Suprapubic skin (tissue), 4 donors: ENCODE measurements around the gene CDH16. TPM values are rescaled to one million over a fixed set of nuclear protein-coding genes. Genes with fewer than 3 reads are reported as not detected.

ENCODE experiments used
- DNase-seq, 2 donors: peaks; one replicate each; pipeline ENCODE4 v3.0.0-alpha.2; 2019; ENCODE audit warnings: low spot score in 2 of 2
- H3K27ac ChIP-seq: fragments of 200-600 bp; sonication (generic); one replicate; pipeline ENCODE4 v1.5.1; 2019
- H3K27me3 ChIP-seq: fragments of 200-600 bp; sonication (generic); one replicate; pipeline ENCODE4 v1.5.1; 2019
- H3K36me3 ChIP-seq: fragments of 200-600 bp; sonication (generic); one replicate; pipeline ENCODE4 v1.5.1; 2019
- H3K4me1 ChIP-seq: fragments of 200-600 bp; sonication (generic); one replicate; pipeline ENCODE4 v1.5.1; 2019
- H3K4me3 ChIP-seq: fragments of 200-600 bp; sonication (generic); one replicate; pipeline ENCODE4 v1.5.1; 2019; ENCODE audit warnings: mild to moderate bottlenecking
- H3K9me3 ChIP-seq: fragments of 200-600 bp; sonication (generic); one replicate; pipeline ENCODE4 v1.5.1; 2019
- CTCF ChIP-seq, 2 donors: fragments of 200-600 bp in 1 of 2; fragments of 450-650 bp in 1 of 2; sonication (generic) in 1 of 2; IDR thresholded peaks; one replicate each; pipeline ENCODE4 v1.5.1; 2016 to 2019; ENCODE audit warnings: antibody characterized with exemption in 2 of 2, mild to moderate bottlenecking in 1 of 2, moderate library complexity in 1 of 2
- EP300 ChIP-seq: sonication (generic); formaldehyde crosslinking; IDR thresholded peaks from one replicate; pipeline ENCODE4 v1.6.1; 2017; ENCODE audit warnings: antibody characterized with exemption
- POLR2A ChIP-seq, 2 donors: fragments of 450-650 bp; IDR thresholded peaks; one replicate each; pipeline ENCODE4 v1.6.1; 2017; ENCODE audit warnings: antibody characterized with exemption in 2 of 2, mild to moderate bottlenecking in 2 of 2, moderate library complexity in 2 of 2
- POLR2AphosphoS5 ChIP-seq, 3 donors: sonication (generic); formaldehyde crosslinking; IDR thresholded peaks; one replicate each; pipeline ENCODE4 v1.6.1; 2017; ENCODE audit warnings: antibody characterized with exemption in 3 of 3
- WGBS: methylation state at CpG from one replicate; pipeline ENCODE4 v1.1.5; 2018; 5-methylcytosine and 5-hydroxymethylcytosine counted together
- total RNA-seq, 4 donors: library from RNA; depleted of rRNA; stranded (reverse); fragments of >200 nt; gene quantifications; one replicate each; pipeline ENCODE4 v1.1.0, GENCODE V29; 2016

CDH16 gene
- total RNA-seq, 4 donors from 2014 or later: 0.45 TPM; not detected in 3

GRCh38 chr16:66927918-66928649, 9.4 kb upstream of the CDH16 start:
- no peaks in the 10 kb centered on the region for H3K9me3 ChIP-seq
- no peak overlapping the region for H3K27ac ChIP-seq
- peaks cover 50% of the 10 kb centered on the region for H3K4me1 ChIP-seq
- 86% methylated on average over 3 of the region's 8 CpGs for WGBS
- peaks cover 24% of the 10 kb centered on the region for H3K27me3 ChIP-seq
- H3K4me3 ChIP-seq: no peak overlapping the region
- TF ChIP-seq POLR2AphosphoS5 (IDR thresholded peaks at IDR 0.05) (no peak), EP300 (no peak), POLR2A (IDR thresholded peaks at IDR 0.05) (no peak), CTCF (IDR thresholded peaks at IDR 0.05) (no peak)
- H3K36me3 ChIP-seq: no peaks in the 10 kb centered on the region
- no peak for DNase-seq

GRCh38 chr16:66926961-66927436, 8.3 kb upstream of the CDH16 start:
- DNase-seq: no peak
- WGBS: 50% methylated on average over 3 of the region's 3 CpGs
- Histone ChIP-seq H3K27me3 (peaks cover 25% of the 10 kb centered on the region), H3K9me3 (no peaks in the 10 kb centered on the region), H3K27ac (no peak overlapping the region), H3K4me3 (no peak overlapping the region), H3K4me1 (peaks cover 41% of the 10 kb centered on the region), H3K36me3 (no peaks in the 10 kb centered on the region)
- TF ChIP-seq EP300 (no peak), CTCF (IDR thresholded peaks at IDR 0.05) (no peak), POLR2A (IDR thresholded peaks at IDR 0.05) (no peak), POLR2AphosphoS5 (IDR thresholded peaks at IDR 0.05) (no peak)

- no peaks in the 10 kb centered on the region for H3K36me3 ChIP-seq
- DNase-seq: no peak
- H3K4me3 ChIP-seq: peak overlapping the region; percentile 51
- TF ChIP-seq POLR2AphosphoS5 (IDR thresholded peaks at IDR 0.05) (no peak), CTCF (IDR thresholded peaks at IDR 0.05) (no peak), EP300 (no peak), POLR2A (IDR thresholded peaks at IDR 0.05) (no peak)
- peaks cover 41% of the 10 kb centered on the region for H3K4me1 ChIP-seq
- peak overlapping the region; percentile 18 for H3K27ac ChIP-seq
- no peaks in the 10 kb centered on the region for H3K9me3 ChIP-seq
- 48% methylated on average over 4 of the region's 5 CpGs for WGBS
- H3K27me3 ChIP-seq: peaks cover 28% of the 10 kb centered on the region
Measured at GRCh38 chr16:66926171-66926947, 7.7 kb upstream of the CDH16 start.

- H3K27me3 ChIP-seq: peaks cover 28% of the 10 kb centered on the region
- TF ChIP-seq POLR2A (IDR thresholded peaks at IDR 0.05) (peak in 1 of 2 donors; percentile 10), EP300 (no peak)
- peak within 1 kb of the TSS; percentile 51 for H3K4me3 ChIP-seq
- peak within 1 kb of the TSS; percentile 18 for H3K27ac ChIP-seq
- H3K9me3 ChIP-seq: no peaks in the 10 kb centered on the region
- DNase-seq: no peak
- 32% methylated on average over 12 of the region's 42 CpGs for WGBS
- peaks cover 41% of the 10 kb centered on the region for H3K4me1 ChIP-seq
- no peaks in the 10 kb centered on the region for H3K36me3 ChIP-seq
Measured at GRCh38 chr16:66925322-66925840, 6.7 kb upstream of the CDH16 start, which contains the start of gene RRAD. Gene RRAD (minus strand): TSS chr16:66925535. CDS start chr16:66925179, 356 bp downstream.

GRCh38 chr16:66924527-66925321, 6.0 kb upstream of the CDH16 start:
- no peak for DNase-seq
- Histone ChIP-seq H3K4me3 (peak overlapping the region; percentile 51), H3K27me3 (peaks cover 30% of the 10 kb centered on the region), H3K36me3 (no peaks in the 10 kb centered on the region), H3K27ac (no peak overlapping the region), H3K9me3 (no peaks in the 10 kb centered on the region), H3K4me1 (peaks cover 41% of the 10 kb centered on the region)
- TF ChIP-seq POLR2A (IDR thresholded peaks at IDR 0.05) (no peak), CTCF (IDR thresholded peaks at IDR 0.05) (peak in 1 of 2 donors; percentile 44), POLR2AphosphoS5 (IDR thresholded peaks at IDR 0.05) (no peak)
- WGBS: 15% methylated on average over 22 of the region's 72 CpGs
